HG02678 (cell line): ENCODE results near the gene NUP88.
"Not testable (repeated sequence)": the region's sequence is repeated elsewhere in the genome, so short reads cannot be mapped to it uniquely, and the experiment has no call there.

Source experiments
- ATAC-seq: cut with Tn5 transposase; IDR thresholded peaks from one replicate; pipeline ENCODE4 v1.9.1; 2021; ENCODE audit warnings: mild to moderate bottlenecking, moderate library complexity; ENCODE audit not compliant: unreplicated experiment

The NUP88 gene

DNA sequence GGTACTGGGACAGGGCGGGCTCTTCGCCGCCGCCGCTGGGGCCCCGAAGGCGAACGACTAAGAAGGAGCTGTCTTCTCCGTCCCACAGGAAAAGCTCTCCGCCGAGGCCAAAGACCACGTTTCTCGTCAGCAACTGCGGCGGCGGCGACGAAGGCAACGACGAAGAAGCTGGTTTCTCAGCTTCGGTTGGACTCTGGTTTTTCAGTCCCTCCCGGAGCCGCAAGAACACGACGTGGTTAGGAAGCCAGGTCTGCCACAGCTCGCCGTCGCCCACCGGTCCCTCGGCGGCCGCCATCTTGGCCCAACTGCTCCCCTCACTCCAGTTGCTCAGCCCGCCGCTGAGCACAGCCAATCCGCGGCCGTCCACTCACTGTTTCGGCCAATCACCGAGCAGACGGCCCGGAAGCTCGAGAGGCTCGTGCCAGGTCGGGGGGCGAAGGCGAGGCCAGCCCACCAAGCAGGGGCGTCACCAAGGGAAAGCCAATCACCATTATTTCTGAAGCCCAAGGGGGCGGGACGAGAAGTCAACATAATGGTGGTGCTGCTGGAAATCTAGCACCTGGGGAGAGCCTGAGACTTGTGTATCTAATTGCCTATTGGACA, at the start of gene NUP88:
Gene NUP88 (minus strand): TSS at position 307 of the 603 bp plus-strand sequence. CDS start 12 bp downstream, at position 295.
- ATAC-seq, result peak; percentile 90

DNA sequence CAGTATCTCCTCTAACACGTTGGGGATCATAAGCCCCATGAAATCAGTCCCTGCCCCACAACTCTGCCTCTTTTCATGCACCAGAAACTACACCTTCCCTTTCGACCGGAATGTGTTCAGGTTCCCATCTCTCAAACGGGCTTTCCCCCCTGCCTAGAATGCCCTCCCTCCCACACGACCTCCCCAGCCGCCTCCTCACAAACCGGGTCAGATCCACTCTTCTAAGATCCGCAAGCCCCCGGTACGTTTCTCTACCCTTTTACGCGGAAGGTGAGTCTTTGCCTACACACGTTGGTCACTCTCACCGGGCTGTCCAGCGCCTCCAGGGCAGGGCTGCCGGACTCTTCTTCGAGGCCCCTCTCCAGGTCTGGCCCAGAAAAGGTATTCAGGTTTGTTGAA, 48.6 kb upstream of the NUP88 start:
- no peak for ATAC-seq

DNA sequence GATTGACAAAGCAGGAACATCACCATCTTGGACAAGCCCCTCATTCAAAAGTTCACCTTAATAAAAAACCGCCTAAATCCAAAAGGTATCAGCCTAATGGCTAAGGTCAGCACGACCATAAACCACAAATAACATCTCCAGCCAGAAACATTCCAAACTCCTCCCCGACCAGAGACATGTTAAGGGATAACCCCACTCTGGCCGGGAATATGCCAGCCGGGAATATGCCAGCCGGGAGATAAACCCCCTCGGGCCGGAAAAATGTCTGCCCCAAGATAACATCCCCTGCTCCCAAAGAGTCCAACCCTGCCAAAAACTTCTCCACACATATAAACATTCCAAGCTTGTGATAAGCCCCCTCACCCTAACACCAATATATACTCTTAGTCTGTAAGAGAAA, 48.0 kb upstream of the NUP88 start:
- no peak for ATAC-seq

DNA sequence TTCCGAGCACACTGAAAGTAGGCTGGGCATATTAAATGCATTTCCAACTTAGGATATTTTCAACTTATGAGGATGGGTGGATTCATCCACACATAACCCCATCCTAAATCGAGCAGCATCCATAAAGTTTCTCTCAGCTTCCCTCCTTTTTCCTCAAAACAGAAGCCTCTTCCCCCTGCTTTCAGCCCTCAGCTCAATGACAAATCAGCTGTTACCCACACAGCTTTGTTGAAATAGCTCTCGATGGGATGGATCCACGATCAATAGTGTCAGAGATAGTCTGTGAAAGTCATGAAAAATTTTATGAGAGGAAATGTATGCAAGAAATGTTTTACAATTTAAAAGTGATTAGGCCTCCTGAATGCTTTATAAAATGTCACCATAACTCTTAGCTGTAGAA, 46.8 kb upstream of the NUP88 start:
- no peak for ATAC-seq

DNA sequence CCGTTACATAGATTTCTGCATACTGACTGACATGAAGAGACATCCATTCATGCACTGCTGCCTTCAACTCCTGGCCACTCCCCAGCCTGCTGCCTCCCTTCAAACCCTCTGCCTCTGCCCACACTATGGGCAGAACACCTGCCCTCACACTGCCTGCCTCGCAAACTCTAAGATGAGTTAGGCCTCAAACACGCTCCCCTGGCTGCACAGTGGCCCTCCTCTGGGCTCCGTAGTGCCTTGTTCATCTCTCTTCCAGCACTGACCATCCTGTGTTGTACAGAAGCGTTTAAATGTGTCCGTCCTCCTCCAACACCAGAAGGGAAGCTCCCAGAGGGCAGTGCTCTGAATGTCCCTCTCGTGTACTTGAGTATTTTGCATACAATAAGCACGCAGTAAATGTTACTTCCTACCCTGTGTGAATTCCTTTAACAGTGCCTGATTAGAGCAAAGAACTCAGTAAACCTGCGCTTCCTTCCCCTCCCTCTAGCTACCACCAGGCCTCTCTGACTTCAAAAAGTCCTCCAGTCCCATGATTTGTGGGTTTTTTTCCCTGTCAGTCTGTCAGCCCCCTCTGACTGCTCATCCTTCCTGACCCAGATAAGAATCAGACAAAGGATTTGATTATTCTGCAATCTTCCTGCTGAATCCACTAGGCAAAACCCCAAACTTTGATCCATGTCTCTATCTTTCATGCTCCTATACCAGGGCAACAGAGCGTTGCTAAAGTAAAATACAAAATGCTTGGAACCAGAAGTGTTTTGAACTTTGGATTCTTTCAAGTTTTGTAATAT, 45.5 kb upstream of the NUP88 start:
- no peak for ATAC-seq

DNA sequence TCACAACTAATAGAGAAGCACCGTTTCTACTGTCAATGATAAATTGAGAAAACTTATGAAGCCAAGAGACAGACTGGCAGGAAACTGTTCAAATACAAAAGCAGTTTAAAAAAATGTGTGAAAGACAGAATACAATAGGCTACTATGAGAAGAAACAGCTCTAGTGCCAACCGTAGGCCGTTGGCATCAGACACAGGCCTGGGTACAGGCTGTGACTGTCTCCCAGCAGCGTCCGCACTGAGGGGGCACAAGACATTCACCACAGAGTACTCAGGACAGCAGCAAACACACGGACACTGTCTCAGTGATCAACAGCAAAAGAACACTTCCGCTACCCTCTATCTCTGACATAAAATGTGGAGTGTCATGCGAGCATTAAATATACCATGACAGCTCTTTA, 27.3 kb upstream of the NUP88 start:
- ATAC-seq, result no peak

DNA sequence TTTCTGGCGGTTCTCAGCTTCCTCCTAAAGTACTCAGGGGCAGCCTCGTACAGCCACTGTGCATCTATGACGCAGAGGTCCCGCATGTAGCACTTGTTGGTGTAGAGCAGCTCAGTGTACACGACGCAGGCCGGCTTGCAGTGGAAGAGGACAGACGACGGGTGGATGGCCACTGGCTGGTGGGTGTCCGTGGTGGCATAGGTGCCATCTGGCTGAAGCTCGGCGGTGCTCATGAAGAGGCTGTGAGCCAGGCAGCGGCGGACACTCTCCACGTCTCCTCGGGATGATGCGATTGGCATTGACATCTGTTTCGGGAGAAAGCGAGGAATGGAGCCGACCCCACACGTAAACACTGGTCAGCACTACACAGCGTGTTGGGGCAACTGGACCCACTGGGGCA, 24.7 kb upstream of the NUP88 start:
- ATAC-seq, result no peak

DNA sequence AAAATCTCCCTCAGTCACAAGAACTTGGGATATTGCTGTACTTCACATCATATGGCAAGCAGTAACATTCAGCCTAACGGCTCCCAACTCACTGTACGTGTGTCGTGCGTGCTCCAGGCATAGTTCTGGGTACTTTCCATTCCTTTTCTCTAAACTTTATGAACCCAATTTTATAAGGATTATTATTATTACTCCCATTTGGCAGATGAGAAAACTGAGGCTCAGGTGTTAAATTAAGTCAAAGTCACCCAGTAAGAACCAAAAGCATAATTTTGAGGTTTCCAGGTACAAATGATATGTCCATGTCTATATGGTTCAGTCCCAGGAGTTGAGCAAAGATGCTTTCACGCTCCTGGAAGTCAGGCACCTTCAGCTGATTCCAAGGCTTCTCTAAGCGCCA, 24.3 kb upstream of the NUP88 start:
- no peak for ATAC-seq

DNA sequence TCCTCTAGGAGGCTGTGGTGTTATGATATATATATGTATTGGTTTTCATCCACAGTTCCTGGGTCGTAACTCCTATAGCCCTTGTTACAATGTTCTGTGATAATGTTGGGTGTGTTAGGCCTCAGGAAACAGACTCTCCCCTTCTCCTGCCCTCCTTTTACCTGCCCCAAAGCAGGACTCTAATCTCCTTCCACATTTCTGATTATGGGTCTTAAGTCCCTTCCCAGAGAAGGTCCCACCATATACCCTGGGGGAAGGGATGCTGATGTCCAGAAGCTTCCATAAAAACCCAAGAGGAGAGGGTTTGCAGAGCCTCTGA, 19.9 kb upstream of the NUP88 start:
- no peak for ATAC-seq

DNA sequence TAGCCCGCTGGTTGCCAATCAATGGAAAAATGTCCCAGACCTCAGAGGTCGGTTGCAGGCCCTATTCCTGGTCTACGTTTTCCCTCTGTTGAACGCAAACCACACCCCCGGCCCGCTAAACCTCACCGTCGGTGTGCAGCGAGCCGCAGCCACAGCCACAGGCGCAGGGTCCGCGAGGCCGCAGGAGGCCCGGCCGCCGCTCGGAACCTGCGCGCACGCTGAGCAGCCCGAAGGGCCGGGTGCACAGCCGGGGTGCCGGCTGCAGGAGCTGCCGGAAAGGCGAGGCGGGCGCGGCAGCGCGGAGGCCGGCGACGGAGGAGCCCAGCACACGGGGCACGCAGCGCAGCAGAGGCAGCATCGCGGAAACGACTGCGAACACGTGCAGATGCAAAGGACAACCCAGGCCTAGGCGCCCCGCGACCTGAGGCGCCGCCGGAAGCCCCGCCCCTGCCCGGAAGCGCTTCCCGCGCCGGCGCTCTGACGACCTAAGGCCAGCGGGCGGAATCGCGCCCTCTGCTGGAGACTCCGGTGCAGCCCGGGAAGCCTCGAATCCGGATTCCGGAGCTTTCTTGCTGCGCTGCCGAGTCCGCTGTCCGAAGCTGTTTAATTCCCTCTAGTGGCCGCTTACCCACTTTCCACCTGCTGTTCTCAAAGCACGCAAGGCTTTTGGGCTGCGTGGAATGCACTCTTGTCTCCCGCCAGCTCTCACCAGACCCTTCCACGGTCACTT, 19.4 kb upstream of the NUP88 start, which contains the start of gene C1QBP:
Gene C1QBP (minus strand): TSS at position 440 of the 730 bp plus-strand sequence. CDS start 82 bp downstream, at position 358.
- ATAC-seq, result peak; percentile 87

DNA sequence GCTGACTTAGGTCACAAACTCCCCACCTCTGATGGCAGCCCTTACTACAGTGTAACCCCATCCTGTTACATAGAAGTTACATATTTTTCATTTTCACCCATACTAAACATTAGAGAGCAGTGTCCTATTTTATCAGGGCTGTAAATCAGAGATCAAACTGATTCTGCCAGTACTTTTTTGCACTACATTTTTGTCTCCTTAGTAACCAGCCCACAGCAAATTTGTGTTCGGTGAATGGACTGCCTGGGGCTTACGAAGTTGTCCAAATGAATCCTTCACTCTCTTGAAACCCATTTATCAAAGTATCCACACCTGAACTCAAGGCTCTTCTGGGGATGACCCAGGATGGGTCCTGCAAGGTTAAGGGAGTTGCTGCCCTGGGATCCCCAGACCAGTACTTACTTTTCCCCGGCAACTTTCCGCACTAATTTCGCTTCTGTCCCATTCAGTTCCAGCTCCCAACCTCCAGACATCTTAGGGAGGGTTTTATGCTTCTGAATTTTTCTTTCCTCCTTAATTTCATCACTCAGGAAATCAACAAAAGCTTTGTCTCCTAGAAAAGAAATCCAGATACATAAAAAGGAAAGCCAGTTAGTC, 18.4 kb upstream of the NUP88 start:
- ATAC-seq, result no peak

DNA sequence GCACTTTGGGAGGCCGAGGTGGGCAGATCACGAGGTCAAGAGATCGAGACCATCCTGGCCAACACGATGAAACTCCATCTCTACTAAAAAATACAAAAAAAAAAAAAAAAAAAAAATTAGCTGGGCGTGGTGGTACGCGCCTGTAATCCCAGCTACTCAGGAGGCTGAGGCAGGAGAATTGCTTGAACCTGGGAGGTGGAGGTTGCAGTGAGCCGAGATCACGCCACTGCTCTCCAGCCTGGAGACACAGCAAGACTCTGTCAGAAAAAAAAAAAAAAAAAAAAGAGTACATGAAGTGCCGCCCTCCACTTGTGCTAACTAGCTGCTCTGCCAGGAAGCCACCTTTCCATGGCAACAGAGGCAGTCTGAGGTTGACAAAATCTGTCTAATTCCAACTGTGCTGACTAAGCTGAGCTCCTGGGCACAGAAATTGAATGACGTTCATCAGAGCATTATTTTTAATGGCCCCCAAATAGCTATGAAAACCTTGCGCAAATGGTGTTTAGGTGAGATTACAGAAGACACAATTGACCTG, 16.4 kb upstream of the NUP88 start:
- not testable (repeated sequence) for ATAC-seq

DNA sequence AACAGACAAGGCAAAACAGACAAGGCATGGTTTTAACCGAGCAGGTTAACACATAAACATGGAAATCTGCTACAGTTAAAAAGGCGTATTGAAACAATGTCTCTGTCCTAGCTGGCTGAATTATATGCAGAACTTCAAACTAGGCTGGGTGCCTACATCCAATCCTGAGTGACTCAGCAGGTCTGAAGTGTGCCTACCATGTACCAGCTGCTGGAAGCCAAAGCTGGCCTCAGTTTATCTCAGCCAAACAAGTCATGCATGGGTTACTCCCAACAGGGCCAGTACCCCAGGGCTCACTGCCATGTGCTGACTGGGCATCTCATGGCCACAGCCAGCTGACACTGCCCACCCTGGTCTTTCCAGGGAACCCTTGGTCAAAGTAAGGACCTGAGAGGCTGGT, 15.5 kb upstream of the NUP88 start:
- no peak for ATAC-seq

DNA sequence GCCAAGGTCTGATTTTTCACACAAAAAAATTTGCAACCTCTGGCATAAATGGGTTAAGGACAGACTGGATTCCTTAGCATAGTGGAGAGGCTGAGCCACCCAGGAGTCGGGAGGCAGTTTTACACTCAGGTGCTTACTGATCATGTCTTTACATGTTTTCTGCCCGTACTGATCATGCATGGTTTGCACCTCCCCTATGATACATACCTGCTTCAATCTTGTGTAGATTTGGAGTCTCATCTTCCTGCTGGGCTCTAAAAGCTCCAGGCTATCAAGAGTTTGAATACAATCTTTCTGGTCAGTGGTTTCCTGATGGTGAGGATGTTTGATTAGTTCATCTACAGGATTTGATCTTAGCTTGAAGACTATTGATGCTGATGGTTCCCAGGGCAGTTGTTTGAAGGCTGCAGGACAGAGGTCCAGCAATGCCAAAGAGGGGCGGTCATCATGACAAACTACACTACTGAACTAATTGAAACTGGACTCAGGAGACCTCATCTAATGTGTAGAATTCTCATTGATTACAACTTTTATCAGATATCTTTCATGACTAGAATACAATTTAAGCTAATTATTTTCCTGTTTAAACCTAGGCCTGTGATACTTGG, 12.6 kb upstream of the NUP88 start:
- no peak for ATAC-seq

DNA sequence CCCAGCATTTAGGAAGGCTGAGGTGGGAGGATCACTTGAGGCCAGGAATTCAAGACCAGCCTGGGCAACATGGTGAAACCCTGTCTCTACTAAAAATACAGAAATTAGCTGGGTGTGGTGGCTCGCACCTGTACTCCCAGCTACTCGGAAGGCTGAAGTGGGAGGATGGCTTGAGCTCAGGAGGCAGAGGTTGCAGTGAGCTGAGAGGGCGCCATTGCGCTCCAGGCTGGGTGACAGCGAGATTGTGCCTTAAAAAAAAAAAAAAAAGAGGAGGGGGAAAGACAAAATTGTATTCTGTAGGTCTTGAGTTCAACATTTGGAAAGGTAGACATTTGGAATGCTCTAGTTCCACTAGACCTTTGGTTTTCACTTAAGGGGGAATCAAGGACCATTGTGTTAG, 11.8 kb upstream of the NUP88 start:
- not testable (repeated sequence) for ATAC-seq

DNA sequence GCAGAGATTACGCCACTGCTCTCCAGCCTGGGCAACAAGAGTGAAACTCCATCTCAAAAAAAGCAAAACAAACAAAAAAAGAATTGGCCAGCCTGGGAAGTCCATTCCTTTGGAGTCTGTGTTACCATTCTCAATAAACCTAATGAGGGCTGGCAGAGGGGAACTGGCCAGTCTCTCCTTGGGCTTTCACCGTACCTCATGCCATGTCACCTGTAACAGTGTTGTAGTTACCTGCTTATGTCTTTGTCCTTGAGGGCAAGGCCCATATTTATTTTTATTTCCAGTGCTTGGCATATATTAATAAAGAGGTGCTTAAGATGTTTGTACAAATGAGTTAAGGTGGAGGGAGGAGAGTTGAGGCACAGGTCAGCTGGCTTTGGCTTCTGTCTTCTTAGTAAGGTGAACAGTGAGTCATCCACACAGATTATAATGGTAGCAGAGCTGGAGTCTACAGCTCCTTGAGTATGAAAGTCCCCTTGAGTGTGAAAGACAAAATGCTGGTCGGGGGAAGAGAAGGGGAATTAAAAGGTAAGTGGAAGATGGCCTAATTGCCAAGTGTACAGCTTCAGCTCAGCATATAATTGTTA, 11.0 kb upstream of the NUP88 start:
- ATAC-seq, result no peak

DNA sequence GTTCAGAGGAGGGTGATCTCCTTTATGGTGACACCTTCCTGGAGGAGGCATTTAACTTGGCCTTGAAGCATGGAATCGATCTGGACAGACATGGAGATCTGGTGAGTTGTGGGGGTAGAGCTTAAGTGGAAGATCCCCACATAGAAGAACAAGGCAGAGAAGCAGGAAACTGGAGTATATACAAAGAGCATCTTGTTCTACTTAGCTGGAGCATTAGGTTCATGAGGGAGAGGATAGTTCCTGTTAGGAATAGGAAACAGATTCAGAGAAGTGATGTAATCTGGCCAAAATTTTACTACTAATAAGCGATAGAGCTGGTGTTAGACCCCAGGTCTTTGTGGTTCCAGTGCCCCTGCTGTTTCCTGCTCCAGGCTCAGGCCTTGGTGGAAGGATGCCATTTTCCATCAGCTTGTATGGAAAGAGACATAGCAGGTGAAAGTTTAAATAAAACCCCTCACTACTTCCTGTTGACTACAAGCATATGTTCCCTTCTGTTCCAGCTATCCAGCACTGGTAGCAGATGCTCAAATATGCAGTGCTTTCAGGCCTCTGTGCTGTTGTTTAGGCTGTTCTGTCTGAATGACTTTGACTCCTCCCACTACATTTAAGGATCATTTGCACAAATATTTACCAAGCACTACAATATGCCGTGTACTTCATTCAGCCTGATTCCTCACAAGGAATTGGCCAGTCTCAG, 9.9 kb upstream of the NUP88 start:
- no peak for ATAC-seq

DNA sequence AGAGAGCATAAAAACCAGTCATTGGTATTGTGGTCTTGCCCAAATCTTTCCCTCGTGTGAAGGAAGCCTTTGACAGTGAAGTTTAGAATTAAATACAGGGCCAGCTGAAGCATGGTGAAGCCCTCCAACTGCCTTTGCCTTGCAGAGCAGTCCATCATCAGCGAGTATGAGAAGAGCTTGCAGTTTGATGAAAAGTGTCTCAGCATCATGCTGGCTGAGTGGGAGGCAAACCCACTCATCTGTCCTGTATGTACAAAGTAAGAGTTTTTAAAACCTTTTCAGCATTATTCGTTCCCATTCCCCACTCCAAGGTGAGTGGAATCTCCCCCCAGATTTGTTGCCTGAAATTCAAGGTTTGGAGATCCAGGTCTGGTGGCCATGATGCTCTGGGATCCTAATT, 6.4 kb upstream of the NUP88 start:
- no peak for ATAC-seq

DNA sequence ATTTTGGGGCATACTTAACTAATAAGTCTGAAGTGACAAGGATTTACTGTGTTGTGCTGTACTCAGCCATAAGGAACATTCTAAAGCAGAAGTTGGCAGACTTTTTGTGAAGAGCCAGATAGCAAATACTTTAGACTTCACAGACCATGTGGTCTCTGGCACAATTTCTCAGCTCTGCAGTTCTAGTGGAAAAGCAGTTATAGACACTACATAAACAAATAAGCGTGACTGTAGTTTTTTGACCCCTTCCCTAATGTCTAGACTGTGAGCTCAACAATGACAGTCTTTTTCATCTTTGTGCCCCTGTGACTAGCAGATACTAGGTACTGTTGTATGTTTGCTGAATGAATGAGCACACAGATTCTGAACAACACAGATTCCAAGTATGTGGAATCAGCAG, 5.4 kb upstream of the NUP88 start:
- ATAC-seq, result no peak

DNA sequence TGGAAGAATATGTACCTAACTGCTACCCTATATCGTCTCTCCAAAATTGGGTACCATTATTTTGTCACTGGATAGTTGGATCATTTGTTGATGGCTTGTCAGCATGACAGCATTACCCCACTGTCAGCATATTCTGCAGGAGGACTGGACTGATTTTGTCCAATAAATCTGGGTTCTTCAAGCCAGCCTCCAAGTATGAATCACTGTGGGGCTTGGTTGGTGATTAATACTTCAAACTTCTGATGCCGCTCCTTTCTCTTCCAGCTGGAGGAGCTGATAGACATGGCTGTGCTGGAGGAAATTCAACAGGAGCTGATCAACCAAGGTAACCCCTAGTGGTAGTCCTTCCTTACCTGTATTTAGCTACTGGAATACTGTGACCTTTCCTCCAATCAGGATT, 3.0 kb upstream of the NUP88 start:
- ATAC-seq, result no peak
